Activated T-helper 1 cell treated with anti-CD3 and anti-CD28 coated beads, Interleukin-2, amount 50 U/mL, for 16 hours (primary cell): ENCODE results near the gene PCP4.
"Not testable (repeated sequence)": the region's sequence is repeated elsewhere in the genome, so short reads cannot be mapped to it uniquely, and the experiment has no call there.

ENCODE experiments used
- DNase-seq, 2 donors: peaks; one replicate each; pipeline ENCODE4 v3.0.0-alpha.2; 2020; ENCODE audit warnings: low read depth in 1 of 2, low spot score in 1 of 2

The PCP4 gene

GRCh38 chr21:39863111-39863510, 4.1 kb upstream of the PCP4 start:
- DNase-seq, result no peak

- DNase-seq, result no peak
Observed at GRCh38 chr21:39866093-39866492, 1.1 kb upstream of the PCP4 start.

GRCh38 chr21:39869141-39869818, 2.0 kb downstream of the PCP4 start:
- DNase-seq, result no peak

DNA sequence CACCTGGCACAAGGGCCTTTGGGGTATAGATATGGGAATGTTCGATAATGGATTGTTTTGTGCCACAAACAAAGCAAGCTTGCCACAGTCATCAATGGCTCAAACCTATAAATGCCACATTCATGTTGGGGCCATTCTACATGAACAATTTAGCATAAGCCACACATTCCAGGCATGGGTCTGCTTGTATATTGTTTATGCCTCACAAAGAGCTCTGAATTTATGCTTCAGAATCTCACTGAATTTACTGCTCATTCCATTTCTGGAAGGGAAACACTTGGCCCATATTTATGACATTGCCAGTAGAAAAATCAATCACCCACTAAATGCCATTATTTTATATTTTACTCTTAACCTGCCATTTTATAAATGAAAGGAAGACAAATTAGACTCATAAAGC, 6.4 kb downstream of the PCP4 start:
- DNase-seq, result no peak

DNA sequence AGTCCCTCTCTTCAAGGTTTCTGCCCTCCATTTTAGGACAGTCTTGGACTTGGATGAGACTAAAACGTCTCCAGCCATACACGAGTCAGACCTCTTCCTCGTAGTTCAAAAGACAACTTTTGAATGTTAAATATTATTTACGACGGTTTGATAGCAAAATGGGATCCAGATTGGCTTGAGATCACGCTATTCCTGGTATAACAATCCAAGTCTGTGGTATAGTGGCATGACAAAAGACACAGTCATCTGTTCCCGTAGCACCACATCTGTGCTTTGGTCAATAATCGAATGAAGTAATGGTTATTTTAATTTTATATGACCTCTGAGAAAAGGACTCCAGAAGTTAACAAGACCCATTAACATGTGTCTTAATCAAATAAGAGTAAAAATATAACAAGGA, 7.0 kb downstream of the PCP4 start:
- DNase-seq, result no peak

DNA sequence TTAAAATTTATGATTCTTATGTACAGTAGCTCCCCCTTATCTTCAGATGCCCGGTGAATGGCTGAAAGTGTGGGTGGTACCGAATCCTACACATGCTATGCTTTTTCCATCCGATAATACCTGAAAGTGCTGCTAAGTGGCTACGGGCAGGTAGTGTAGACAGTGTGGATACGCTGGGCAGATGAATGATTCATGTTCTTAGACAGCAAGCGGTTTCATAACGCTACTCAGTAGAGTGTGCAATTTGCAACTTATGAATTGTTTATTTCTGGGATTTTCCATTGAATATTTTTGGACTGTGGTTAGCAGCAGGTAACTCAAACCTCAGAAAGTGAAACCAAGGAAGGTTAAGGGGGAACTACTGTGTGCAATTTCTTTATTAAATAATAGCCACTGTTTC, 7.5 kb downstream of the PCP4 start:
- no peak for DNase-seq

GRCh38 chr21:39881661-39882060, 14.4 kb downstream of the PCP4 start:
- DNase-seq, result no peak

DNA sequence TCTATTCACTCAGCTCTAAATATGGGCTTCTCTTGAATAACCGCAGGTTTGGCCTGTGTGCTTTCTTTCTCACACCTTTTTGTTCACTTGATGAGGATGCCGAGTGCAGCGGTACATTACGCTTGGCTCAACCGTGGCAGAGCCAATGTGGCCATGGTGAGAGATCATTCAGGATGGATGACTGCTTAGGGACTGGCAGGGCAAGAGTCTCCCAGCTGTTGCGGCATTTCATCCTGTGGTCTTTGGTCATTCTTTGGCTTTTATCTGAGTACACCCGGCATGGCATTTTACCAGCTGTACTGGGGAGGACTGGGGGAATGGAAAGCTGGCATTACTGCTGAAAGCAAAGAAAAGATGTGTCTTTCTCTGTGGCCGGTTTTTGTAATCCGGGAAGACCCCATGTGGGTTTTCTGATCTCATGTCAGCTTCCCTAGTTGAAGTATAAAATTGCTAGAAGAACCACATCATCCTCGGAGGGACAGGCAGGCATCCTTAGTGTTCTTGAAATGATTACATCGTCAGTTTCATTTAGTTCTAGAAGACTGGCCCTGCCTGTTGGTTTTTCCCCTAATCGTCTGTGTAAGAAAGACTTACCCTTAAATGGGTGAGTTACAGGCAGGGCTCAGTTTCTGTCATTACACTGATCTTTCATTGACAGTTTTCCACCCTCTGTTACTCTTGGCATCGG, 15.1 kb downstream of the PCP4 start:
- DNase-seq, result no peak

GRCh38 chr21:39882839-39883195, 15.6 kb downstream of the PCP4 start:
- DNase-seq, result no peak

GRCh38 chr21:39885119-39885848, 18.0 kb downstream of the PCP4 start:
- DNase-seq, result no peak

DNA sequence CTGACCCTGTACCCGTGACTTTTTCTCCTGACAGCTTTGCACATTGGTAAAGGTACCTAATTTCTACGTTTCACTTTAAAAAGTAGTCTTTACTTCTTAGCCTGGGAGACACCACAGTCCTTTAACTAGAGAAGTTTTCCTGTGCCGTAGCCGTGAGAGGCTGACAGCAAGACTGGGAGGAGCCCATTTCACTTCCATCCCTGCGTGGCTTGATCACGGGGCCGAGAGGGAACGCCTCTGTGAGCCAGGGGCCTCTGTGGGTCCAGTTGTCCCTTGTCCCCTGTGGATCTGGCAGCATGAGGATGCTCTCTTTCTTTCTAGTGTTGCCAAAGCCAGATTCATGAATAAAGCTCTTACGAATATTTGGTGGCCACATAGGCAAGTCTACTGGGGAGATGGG, 21.6 kb downstream of the PCP4 start:
- no peak for DNase-seq

- no peak for DNase-seq
Observed at GRCh38 chr21:39891111-39891510, 23.9 kb downstream of the PCP4 start.

GRCh38 chr21:39891863-39892262, 24.6 kb downstream of the PCP4 start:
- not testable (repeated sequence) for DNase-seq

DNA sequence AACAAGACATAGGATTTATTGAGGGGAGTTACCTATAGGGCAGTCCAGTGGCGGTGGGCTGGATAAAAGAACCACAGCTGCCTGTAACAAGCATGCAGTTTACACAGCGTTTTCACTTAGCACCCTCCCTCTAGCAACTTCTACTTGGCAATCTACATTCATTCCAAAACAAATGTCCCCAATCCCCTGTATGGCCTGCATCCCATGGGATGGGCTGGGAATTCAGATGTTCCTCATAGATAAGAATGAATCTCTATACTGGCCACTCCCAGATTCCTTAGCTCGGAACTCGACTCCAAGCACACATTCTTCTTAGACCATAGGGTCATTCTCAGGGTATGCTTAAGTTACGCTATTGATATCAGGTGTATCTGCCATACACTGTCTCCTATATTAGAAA, 33.3 kb downstream of the PCP4 start:
- DNase-seq, result no peak

DNA sequence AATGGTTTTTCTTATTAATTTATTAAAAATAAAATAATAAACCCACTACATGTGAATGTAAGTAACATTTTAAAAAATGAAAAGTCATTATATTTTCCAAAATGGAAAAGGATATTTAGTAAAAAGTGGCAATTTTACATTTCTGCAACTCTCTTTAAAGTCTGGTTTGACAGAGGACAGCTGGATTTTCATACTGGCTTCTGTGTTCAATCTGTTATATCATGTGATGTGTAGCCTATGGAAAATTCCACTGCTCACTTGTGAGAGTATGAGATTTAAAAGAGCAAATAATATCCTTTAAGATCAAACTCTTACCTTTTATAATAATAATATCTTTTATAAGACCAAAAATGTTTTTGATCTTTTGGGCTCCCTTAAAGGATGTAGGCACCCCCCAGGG, 33.7 kb downstream of the PCP4 start:
- no peak for DNase-seq

DNA sequence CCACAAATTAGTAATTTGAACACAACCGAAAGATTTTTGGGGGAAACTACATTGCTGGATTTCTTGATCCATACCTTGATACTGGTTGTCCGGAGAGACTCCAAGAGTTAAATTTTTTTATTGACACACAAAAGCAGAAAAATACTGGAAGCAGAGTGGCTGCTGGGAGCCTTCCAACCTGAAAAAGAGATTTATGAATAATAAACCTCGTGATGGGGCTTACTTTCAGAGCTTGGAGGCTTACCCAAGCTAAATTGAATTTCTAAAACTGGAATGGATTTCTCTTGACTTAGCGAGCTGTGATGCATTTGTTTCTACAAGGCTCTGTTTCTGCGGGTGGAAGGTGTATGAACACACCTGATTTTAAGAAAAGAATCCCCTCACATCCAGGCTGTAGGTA, 35.7 kb downstream of the PCP4 start:
- DNase-seq, result no peak

DNA sequence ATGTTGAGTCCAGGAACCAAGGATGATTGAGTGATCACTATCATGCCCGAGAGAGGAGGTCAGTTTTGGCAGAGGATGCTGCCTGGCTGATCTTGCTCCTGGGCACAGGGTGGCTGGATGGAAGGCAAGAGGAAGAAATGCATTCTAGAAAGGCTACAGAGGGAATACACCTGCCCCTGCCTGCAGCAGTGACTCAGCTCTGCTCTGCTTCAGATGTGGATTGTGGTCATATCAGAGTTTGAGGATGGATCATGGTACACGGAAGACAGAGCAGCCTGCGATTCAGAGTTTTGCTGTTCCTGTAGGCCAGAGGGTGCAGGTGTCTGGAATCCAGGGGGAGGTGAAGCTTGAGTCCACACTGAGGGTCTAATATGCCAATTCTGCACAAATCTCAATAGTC, 37.2 kb downstream of the PCP4 start:
- no peak for DNase-seq

- no peak for DNase-seq
Observed at GRCh38 chr21:39908265-39908923, 41.2 kb downstream of the PCP4 start.

DNA sequence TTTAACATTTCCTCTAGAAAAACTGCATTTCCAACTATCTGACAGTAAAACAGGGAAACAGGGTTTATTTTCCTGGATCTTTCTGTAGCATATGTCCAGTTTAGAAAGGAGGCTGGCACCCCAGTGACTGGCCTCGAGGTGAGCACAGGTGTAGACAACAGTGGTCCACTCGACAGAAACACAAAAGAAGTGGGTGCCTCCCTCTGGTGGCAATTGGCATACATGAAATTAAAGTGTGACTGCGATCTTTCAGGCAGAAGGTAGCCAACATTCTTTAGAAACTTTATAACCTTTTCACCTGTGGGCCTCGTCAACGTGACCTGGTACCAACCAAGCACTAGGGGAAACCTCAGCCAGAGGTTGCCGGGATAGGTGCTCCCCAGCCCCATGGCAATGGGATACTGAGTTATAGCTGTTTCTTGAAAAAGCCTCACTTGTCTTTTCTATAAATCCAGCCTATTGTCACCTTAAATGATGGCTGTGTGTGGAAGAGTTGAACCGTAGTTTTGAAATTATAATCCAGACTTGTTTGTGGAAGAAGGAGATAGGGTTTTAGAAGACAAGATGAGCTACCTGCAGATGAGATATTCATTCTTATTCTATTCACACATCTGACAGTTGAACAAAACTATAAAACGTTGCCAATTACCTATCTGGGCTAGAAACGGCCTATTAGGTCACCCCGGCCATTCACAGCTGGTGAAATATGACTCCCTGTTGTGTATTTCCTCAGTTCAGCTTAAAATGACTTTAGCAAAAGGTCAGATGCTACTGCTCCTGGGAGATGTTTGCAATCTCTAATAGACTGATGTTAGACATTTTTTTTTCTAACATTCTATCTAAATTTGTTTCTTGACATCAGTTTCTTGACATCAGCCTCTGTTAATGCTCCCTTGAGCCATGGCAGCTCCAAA, 44.3 kb downstream of the PCP4 start:
- no peak for DNase-seq

- DNase-seq, result no peak
Observed at GRCh38 chr21:39913706-39914305, 46.6 kb downstream of the PCP4 start.

- DNase-seq, result no peak
Observed at GRCh38 chr21:39915881-39916280, 48.6 kb downstream of the PCP4 start.
